GM21423 (cell line): ENCODE measurements around the gene GRIFIN.
"Not testable (repeated sequence)": the region's sequence is repeated elsewhere in the genome, so short reads cannot be mapped to it uniquely, and the experiment has no call there.

ENCODE experiments used
- ATAC-seq: cut with Tn5 transposase; IDR thresholded peaks from one replicate; pipeline ENCODE4 v1.9.1; 2021; ENCODE audit warnings: mild to moderate bottlenecking, moderate library complexity; ENCODE audit not compliant: unreplicated experiment

GRIFIN gene

GRCh38 chr7:2461268-2462026 is 14.8 kb downstream of the GRIFIN start:
- no peak for ATAC-seq

- ATAC-seq: no peak
Measured at GRCh38 chr7:2460641-2461040, 15.6 kb downstream of the GRIFIN start.

- ATAC-seq: no peak
Measured at GRCh38 chr7:2460188-2460587, 16.0 kb downstream of the GRIFIN start.

- ATAC-seq: no peak
Measured at GRCh38 chr7:2459674-2460073, 16.5 kb downstream of the GRIFIN start.

GRCh38 chr7:2453849-2454248 is 22.3 kb downstream of the GRIFIN start:
- not testable (repeated sequence) for ATAC-seq

GRCh38 chr7:2452643-2453270 is 23.4 kb downstream of the GRIFIN start:
- no peak for ATAC-seq

GRCh38 chr7:2452074-2452507 is 24.1 kb downstream of the GRIFIN start:
- peak; percentile 36 for ATAC-seq

- peak; percentile 83 for ATAC-seq
Measured at GRCh38 chr7:2451171-2452073, 24.8 kb downstream of the GRIFIN start.

GRCh38 chr7:2450198-2451107 is 25.7 kb downstream of the GRIFIN start:
- ATAC-seq: no peak

- ATAC-seq: no peak
Measured at GRCh38 chr7:2446676-2447075, 29.5 kb downstream of the GRIFIN start.

- ATAC-seq: no peak
Measured at GRCh38 chr7:2445898-2446555, 30.2 kb downstream of the GRIFIN start.

- ATAC-seq: no peak
Measured at GRCh38 chr7:2445047-2445446, 31.2 kb downstream of the GRIFIN start.

GRCh38 chr7:2444476-2444875 is 31.7 kb downstream of the GRIFIN start:
- ATAC-seq: no peak

GRCh38 chr7:2443491-2443890 is 32.7 kb downstream of the GRIFIN start:
- ATAC-seq: no peak

GRCh38 chr7:2441430-2442058 is 34.7 kb downstream of the GRIFIN start:
- ATAC-seq: no peak

- no peak for ATAC-seq
Measured at GRCh38 chr7:2440608-2441245, 35.5 kb downstream of the GRIFIN start.

GRCh38 chr7:2438775-2439174 is 37.4 kb downstream of the GRIFIN start:
- no peak for ATAC-seq

- no peak for ATAC-seq
Measured at GRCh38 chr7:2438186-2438585, 38.0 kb downstream of the GRIFIN start.
